ENCODE results near the gene GRHPR.
"Not testable (repeated sequence)": the region's sequence is repeated elsewhere in the genome, so short reads cannot be mapped to it uniquely, and the experiment has no call there.

Gene GRHPR

DNA sequence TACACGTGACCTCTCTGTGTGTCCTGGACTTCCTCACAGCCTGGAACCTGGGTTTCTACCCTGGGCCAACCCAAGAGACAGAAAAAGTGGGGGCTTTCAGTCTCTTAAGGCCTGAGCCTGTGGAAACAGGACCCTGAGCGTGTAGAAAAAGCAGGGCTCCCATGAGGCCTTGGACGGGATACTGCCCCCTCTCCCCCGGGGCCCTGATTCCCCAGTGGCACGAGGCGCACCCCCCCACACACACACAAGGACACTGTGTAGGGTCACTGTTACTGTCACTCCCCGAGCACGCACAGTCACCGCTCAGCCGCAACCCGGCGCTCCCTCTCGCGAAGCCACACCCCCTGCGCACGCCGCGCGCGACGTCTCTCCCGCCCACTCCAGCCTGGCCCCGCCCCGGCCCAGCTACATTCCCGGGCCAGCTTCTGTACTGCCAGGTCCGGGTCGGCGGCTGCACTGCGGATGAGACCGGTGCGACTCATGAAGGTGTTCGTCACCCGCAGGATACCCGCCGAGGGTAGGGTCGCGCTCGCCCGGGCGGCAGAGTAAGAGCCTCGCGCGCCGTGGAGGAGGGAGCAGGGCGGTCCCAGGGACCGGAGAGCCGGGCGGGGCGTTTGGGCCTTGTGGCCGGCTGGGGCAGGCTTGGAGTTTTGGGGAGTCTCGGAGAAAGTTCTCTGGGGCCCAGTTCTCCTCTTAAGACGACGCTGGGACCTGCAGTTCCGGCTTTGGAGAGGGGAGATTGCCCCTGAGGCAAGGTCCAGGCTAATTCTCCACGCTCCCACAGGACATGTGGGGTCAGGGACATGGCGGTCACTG, at the start of gene GRHPR:
Gene GRHPR (plus strand): TSS at position 408 of the 816 bp plus-strand sequence. CDS start 55 bp downstream, at position 463.
- DNase-seq (ENCODE audit: low read depth): peak; percentile 77

DNA sequence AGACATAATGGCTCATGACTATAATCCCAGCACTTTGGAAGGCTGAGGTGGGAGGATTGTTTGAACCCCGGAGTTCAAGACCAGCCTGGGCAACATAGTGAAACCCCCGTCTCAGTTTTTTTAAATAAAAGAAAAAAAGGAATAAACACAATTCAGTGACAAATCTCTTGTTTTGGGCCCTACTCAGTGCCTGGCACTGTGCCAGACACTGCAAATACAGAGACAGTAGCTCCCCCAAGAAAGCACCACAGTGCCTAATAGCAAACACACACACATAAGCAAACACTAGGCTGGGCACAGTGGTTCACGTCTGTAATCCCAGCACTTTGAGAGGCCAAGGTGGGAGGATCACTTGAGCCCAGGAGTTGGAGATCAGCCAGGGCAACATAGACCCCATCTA, 49.7 kb upstream of the GRHPR start:
- no peak for DNase-seq (ENCODE audit: low read depth)

DNA sequence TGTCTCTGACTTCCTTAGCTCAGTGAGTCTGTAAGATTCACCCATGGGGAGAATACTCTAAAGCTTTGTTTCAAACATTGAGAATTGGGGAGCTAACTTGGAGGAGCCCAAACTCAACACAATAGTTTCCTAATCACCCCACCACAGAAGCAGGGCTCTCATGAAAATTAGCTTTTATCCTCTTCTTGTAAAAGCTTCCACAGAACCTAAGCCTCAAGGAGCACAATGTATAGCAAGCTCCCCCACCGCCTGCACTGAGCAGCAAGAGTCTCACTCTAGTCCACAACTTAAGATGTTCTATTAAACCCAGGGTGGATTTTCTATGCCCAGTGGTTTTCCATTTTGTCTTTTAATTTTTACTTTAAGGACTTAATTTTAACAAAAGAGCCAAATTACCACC, 48.9 kb upstream of the GRHPR start:
- no peak for DNase-seq (ENCODE audit: low read depth)

DNA sequence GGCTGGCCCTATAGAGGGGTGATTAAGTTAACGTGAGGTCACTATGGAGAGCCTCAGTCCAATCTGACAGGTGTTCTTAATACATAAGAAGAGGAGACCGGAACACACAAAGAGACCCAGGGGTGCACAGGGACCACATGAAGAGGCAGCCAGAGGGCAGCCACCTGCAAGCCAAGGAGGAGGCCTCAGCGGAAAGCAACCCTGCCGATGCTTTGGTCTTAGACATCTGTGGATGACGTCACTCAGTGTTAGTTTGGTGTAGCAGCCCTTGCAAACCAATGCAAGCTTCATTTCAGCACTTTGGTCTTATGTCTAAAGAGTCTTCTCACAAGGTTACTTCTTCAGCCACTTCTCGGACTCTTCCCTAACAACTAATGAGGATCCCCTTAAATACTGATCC, 47.6 kb upstream of the GRHPR start:
- no peak for DNase-seq (ENCODE audit: low read depth)

DNA sequence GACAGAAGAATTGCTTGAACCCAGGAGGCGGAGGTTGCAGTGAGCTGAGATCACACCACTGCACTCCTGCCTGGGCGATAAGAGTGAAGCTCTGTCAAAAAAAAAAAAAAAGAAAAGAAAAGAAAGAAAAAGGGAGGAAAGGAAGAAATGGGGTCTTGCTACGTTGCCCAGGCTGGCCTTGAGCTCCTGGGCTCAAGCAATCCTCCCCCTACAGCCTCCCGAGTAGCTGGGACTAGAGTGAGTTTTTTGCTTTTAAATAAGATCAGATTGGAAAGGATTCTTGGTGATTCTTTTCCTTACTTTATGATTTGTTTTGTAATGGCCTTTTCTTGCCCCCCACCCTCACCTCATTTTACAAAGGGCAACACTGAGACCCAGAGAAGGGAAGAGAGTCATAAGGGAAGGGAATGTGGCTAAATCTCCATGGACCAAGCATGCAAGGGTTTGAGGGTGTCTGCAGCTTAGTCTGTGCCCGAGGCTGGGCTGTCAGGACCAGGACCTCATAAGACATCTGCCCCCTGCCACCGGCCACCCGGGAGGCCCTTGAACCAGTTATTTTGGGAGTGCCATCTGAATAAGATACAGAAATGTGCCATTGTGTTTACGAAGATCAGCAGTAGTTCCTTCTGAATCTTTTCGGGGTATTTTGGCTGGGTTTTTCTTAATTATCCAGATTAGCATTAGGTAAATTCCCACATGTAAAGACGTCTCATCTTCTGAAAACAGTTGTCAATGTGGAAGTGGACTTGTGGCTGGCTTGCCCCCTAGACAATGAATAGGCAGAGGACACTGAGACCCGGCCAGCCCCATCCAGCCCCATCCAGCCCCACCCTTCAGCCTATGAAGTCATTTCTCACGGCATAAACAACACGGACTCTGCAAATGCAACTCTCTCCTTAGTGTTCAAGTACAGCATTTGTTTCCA, 44.5 kb upstream of the GRHPR start:
- DNase-seq (ENCODE audit: low read depth): no peak

DNA sequence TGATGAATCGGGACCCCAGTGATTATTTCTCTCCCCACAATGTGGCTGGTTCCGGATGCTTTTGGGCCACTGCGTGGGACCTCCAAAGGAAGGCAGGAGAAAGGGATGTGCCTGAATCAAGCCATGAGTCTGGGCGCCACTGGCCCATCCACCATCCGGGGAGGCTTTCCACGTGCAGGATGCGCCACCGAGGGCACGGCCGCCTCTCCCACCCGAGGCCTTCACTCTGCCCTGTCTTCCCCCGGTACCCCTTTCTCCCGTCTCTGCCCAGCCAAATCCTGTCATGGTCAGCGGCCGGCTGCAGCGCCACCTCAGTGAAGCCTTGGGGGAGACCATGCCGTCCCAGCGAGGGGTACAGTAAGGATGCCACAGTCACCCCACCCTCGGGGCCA, 43.9 kb upstream of the GRHPR start:
- no peak for DNase-seq (ENCODE audit: low read depth)

DNA sequence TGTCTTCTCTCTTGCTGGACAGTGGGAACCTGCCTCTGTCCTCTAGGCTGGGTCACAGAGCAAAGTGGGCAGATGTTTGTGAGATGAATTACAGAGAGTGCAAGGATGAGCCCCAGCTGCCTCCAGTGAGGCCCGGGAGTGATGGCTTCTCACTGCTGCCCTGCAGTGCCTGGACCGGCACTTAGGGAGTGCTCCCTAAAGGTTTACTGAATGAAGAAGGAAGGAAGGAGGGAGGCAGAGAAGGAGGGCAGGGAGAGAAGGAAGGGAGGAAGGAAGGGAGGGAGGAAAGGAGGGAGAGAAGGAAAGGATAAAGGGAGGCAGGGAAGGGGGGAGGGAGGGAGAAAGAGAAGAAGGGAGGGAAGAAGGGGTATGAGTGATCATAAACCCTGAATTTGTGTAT, 42.7 kb upstream of the GRHPR start:
- DNase-seq (ENCODE audit: low read depth): no peak

DNA sequence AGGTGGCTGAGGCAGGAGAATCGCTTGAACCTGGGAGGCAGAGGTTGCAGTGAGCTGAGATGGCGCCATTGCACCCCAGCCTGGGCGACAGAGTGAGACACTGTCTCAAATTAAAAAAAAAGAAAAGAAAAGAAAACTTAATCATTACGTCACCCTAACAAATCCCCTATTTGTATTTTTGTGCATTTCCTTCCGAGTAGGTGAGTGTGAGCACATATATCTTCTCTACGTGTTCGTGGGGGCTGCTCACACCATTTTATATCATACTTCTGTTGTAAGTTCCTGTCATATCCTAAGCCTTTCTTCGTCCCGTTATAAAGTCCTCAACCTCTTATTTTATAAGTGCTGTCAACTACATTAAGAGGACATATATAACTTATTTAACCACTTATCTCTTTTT, 41.9 kb upstream of the GRHPR start:
- no peak for DNase-seq (ENCODE audit: low read depth)

DNA sequence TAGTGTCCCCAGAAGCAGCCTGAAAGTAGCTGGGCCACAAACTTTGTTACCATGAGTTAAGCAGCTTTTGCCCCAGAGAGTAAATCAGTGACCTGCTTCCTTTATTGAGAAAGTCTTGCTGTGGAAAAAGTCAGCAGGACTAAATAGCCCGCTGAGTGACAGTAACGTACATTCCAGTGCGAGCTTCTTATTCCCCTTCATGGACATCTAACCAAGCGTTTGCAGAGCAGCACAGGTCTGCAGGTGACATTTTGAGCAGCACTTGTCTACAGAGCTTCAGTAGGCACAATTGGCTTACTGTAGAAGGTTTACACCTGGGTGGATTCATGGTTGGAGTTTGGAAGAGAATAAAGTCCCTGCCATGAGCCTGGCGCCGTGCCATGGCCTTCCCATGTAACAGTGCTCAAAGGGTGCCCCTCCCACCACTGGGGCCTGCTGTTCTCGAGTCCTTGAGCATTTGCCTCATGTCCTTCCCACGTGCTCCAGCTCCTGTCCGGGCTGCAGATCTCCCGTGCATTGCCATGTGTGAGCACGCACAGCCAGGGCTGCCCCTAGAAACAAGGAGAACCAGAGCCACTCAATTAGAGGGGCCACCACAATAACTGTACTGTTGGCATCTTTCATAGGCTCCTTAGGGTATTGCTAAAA, 41.3 kb upstream of the GRHPR start:
- no peak for DNase-seq (ENCODE audit: low read depth)

DNA sequence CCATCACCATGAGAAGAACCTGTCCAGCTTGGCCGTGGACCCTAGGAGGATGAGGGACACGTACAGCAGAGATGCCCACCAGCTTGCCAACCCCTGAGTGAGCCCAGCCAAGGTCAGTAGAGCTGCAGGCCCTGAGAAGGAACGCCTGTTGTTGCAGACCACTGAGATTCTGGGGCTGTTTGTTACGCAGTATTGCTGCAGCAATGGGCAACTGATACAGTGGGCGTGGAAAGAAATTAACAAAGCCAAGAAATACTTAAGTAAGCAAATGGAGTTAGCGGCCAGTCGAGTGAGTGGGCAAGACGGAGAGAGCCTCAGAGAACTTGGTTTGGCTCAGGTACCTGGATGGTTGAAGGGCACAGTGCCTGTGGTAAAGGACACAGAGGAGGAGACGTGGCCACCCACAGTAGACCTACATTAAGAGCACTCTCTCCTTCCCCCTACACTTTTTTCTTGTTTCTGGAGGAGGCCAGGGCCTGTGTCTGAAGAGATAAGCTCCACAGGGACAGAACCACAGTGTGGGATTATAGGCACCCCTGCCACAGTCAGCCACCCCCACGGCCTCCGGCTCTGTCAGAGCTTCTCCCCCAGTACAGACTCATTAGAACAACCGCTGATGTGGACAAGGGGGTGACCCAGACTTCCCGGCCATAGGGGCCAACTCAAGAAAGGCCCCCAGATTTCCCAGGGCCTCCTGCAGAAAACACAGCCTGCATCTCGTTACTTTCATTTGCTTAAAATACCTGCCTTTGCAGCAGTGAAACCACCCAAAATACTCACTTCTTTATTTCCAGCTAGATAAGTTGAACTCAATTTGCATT, 40.1 kb upstream of the GRHPR start:
- DNase-seq (ENCODE audit: low read depth): no peak

DNA sequence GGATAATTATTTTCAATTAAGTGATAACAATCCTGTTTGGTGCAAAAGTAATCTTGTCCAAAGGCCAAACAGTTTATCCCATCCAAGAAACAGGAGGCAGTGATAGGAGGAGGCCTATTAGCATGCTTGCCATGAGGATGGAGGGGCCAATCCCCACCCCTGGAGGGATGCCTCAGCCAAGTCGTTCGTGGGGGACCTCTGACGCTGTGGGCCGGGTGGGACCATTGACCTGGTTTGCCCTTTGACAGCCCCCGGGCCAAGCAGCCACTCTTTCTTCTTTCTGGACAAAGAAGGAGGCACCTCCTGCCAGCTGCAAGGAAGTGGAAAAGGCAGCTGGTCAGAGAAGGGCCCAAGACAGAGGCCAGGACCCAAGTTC, 39.5 kb upstream of the GRHPR start:
- no peak for DNase-seq (ENCODE audit: low read depth)

DNA sequence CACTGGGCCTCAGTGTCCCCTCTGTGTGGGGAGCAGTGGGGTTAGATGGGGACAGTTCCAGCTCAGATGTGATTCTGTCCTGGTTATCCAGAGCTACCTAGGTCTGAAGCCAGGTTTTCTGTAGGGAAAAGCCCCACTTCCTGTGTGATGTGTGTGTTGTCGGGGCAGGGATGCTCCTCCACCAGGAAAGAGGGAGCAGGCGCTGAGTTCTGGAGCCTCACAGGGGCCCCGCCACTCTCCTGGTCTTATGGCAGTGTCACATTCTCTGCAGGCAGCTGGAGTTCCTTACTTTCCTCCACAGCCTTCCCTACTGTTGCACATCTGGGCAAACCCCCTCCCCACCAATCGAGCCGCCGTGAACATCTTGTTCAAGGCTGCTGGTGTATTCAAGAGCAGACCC, 39.1 kb upstream of the GRHPR start:
- DNase-seq (ENCODE audit: low read depth): no peak

DNA sequence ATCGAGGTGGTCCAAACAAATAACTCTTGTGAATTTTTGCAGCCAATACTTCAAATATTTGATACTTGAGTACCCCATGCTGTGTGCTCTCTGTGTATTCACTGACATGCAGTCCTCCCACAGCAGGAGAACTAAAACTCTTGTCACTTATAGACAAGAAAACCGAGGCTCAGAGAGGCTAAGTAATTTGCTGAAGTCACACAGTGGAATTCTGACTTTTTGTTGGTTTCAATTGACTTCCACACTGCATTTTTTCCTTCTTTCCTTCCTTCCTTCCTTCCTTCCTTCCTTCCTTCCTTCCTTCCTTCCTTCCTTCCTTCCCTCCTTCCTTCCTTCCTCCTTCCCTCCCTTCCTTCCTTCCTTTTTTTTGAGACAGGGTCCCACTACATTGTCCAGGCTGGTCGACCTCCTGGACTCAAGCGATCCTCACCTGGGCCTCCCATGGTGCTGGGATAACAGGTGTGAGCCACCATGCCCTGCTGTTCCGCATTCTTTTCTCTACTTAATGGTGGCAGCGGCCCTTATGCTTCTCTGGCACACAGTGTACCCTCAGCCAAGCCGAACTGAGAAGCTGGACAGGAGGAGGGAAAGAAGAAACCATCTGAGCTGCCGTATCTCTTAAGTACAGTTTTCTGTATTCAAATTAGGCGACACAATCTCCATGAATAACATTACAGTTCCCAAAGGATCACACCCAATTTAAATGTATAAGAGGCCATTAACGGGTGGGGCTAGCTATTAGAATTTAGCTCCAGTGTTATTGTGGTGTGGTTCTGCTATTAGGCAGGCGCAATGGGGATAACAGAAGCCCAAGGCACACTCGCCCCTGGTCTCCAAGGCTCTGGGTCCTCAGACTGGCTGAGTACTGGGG, 38.4 kb upstream of the GRHPR start:
- DNase-seq (ENCODE audit: low read depth): no peak

DNA sequence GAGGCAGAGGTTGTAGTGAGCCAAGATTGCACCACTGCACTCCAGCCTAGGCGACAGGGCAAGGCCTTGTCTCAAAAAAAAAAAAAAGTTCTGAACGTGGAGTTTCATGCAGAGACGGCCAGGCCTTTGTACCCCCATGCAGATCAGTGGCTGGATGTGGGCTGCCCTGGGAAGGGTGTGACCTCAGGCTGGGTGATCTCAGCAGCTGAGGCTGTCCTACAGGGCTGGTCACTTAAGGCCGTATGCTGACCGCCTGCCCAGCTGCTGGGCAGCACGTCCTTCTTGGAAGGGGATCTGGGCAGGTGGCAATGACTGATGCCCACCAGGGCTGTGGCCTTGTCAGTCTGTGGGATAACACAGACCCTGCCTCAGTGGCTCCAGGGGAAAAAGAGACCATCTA, 37.2 kb upstream of the GRHPR start:
- DNase-seq (ENCODE audit: low read depth): no peak

DNA sequence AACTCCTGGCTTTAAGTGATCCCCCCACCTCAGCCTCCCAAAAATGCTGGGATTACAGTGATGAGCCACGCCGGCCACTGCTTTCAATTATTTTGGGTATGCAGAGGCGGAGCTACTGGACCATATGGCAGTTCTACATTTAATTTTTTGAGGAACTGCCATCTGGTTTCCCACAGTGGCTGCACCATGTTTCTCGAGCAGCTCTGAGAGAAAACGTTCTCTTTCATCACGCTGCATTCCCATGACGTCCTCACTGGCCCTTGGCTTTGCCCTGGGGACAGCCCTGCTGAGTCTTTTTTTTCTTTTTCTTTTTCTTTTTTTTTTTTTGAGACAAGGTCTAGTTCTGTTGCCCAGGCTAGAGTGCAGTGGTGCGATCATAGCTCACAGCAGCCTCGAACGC, 35.5 kb upstream of the GRHPR start:
- no peak for DNase-seq (ENCODE audit: low read depth)

DNA sequence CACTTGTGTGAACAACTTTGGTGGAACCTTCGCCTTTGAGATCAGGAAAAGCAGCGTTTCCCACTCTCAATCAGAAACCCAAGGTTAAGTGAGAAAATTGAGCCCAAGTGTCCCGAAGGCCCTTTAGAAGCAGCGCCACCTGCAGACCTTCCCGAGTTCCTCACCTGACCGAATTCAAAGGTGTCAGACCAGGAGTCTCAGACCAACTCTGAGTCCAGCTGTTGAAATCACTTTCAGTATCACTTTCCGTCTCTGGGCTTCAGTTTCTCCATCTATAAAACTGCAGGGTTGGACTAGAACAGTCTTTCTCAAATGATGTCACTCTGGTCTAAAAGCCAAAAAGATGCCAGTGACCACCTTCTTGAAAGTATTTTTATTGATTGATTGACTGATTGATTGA, 31.7 kb upstream of the GRHPR start:
- DNase-seq (ENCODE audit: low read depth): no peak

DNA sequence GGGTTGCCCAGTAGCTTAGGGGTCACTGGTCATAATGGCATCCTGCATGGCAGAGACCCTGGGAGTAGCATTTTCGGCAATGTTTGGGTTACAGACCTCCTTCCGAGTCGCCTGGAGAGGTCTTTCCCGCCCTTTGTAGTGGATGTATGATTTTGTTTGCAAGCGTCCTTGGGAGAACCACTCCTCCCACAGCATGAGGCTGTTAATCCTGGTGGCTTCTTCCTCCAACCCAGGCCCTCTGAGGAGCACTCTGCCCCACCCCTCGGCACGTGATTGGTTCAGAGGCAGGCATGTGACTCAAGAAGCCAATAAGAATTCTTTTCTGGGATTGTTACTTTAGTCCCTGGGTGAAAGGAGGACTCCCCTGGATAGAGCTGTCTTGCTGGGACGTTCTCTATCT, 30.2 kb upstream of the GRHPR start:
- no peak for DNase-seq (ENCODE audit: low read depth)

DNA sequence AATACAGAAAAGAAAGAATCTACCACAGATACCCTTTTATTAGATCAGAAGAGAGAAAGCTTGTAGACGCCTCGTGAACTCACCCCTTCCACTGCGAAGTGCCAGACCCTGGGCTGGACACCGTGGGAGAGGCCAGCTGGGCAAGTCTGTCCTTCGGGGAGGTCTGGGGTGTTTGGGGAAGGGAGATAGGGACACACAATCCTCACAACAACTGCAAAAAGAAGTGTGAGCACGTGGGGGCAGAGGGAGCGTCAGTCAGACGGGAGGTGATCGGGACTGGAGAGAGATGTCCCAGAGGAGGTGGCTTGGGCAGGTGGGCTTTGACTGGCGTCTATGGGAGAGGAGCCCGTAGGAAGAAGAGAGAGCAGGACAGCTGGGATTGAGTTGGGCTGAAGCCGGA, 27.3 kb upstream of the GRHPR start:
- no peak for DNase-seq (ENCODE audit: low read depth)

DNA sequence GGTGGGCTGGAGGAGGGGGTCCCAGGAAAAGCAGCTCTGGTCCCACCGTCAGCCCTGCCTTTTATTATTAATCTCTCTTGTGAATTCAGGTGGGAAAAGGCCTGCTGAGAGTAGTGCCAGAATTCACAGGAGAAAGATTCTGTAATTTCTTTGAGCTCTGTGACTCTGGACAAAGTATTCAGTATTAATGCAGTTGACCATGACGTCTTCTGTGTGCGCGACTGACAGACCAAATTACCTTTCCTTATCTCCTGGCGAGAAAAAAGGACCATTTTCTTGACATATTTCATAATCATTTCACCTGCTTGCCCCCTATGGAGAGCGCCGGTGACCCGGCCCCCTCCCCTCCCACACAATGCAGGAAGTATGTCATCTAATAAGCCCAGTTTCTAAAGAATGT, 26.8 kb upstream of the GRHPR start:
- DNase-seq (ENCODE audit: low read depth): no peak

DNA sequence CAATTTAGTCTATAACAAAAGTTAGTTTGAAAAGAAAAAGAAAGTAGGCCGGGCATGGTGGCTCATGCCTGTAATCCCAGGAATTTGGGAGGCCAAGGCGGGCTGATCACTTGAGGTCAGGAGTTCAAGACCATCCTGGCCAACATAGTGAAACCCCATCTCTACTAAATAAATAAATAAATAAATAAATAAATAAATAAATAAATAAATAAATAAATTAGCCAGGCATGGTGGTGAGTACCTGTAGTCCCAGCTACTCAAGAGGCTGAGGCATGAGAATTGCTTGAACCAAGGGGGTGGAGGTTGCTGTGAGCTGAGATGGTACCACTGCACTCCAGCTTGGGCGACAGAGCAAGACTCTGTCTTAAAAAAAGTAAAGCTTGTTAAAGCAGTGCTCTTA, 24.5 kb upstream of the GRHPR start:
- not testable (repeated sequence) for DNase-seq (ENCODE audit: low read depth)

DNA sequence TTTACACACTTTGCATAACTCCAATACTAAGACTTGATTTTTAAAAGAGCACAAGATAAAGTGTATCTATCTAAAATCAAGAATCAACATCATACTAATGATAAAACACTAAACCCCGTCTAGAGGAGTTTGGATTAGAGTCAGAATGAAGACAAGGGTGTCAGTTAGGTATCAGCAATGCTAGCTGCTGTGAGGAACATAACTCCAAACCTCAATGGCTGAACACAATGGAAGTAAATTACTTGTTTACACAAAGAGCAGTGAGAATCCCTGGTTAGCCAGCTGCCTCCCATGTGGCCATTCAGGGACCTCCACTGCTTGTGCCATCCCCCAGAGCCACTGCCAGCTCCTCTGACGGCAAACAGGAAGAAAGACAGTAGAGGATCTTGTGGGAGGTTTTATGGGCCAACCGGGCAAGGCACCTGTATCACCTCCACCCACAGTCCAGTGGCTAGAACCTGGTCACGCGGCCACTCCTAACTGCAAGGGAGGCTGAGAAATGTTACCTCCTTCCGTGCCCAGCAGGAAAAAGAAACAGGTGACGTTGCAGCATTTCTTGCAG, 24.0 kb upstream of the GRHPR start:
- no peak for DNase-seq (ENCODE audit: low read depth)

All from stimulated activated CD8-positive, alpha-beta memory T cell treated with anti-CD3 and anti-CD28 coated beads, Interleukin-12 subunit alpha, Interleukin-12 subunit beta, amount 100 ng/mL, for 1 hour (primary cell).